ENCODE data around the gene MAFB. TPM values are rescaled to one million over a fixed set of nuclear protein-coding genes. Genes with fewer than 3 reads are reported as not detected.

Gene MAFB
- total RNA-seq, 1 donor from 2014 or later = 31.9 TPM

- Mint-ChIP-seq H3K9me3 (ENCODE audit: unreplicated experiment) (no peaks in the 10 kb centered on the region), H3K36me3 (ENCODE audit: unreplicated experiment) (no peaks in the 10 kb centered on the region), H3K27me3 (ENCODE audit: unreplicated experiment) (peaks cover 82% of the 10 kb centered on the region), H3K4me1 (ENCODE audit: unreplicated experiment) (no peaks in the 10 kb centered on the region), H3K27ac (ENCODE audit: unreplicated experiment) (no peak overlapping the region), H3K4me3 (ENCODE audit: unreplicated experiment) (no peak overlapping the region)
- no peak for TF ChIP-seq CTCF (IDR thresholded peaks at IDR 0.05)
- no peak for DNase-seq (ENCODE audit: extremely low spot score, unreplicated experiment)
Measured at GRCh38 chr20:40697541-40697940, 8.5 kb upstream of the MAFB start.

GRCh38 chr20:40695214-40695613, 6.2 kb upstream of the MAFB start:
- Mint-ChIP-seq H3K27me3 (ENCODE audit: unreplicated experiment) (peaks cover 91% of the 10 kb centered on the region), H3K4me3 (ENCODE audit: unreplicated experiment) (no peak overlapping the region)
- DNase-seq (ENCODE audit: extremely low spot score, unreplicated experiment) = no peak

GRCh38 chr20:40694246-40694645, 5.2 kb upstream of the MAFB start:
- no peak for DNase-seq (ENCODE audit: extremely low spot score, unreplicated experiment)
- Mint-ChIP-seq H3K4me3 (ENCODE audit: unreplicated experiment) (no peak overlapping the region), H3K9me3 (ENCODE audit: unreplicated experiment) (no peaks in the 10 kb centered on the region), H3K27me3 (ENCODE audit: unreplicated experiment) (peaks cover 84% of the 10 kb centered on the region), H3K27ac (ENCODE audit: unreplicated experiment) (no peak overlapping the region), H3K36me3 (ENCODE audit: unreplicated experiment) (no peaks in the 10 kb centered on the region), H3K4me1 (ENCODE audit: unreplicated experiment) (peaks cover 7% of the 10 kb centered on the region)
- TF ChIP-seq CTCF (IDR thresholded peaks at IDR 0.05) = no peak

More at GRCh38 chr20:40695214-40695613, 6.2 kb upstream of the MAFB start:
- Mint-ChIP-seq H3K36me3 (ENCODE audit: unreplicated experiment) (no peaks in the 10 kb centered on the region), H3K9me3 (ENCODE audit: unreplicated experiment) (no peaks in the 10 kb centered on the region), H3K4me1 (ENCODE audit: unreplicated experiment) (peaks cover 4% of the 10 kb centered on the region), H3K27ac (ENCODE audit: unreplicated experiment) (no peak overlapping the region)
- no peak for TF ChIP-seq CTCF (IDR thresholded peaks at IDR 0.05)

- no peak for TF ChIP-seq CTCF (IDR thresholded peaks at IDR 0.05)
- Mint-ChIP-seq H3K27ac (ENCODE audit: unreplicated experiment) (no peak overlapping the region), H3K36me3 (ENCODE audit: unreplicated experiment) (no peaks in the 10 kb centered on the region), H3K27me3 (ENCODE audit: unreplicated experiment) (peaks cover 68% of the 10 kb centered on the region), H3K9me3 (ENCODE audit: unreplicated experiment) (no peaks in the 10 kb centered on the region), H3K4me3 (ENCODE audit: unreplicated experiment) (no peak overlapping the region), H3K4me1 (ENCODE audit: unreplicated experiment) (peaks cover 12% of the 10 kb centered on the region)
- DNase-seq (ENCODE audit: extremely low spot score, unreplicated experiment) = no peak
Measured at GRCh38 chr20:40692240-40693011, 3.4 kb upstream of the MAFB start.

GRCh38 chr20:40691566-40692239, 2.7 kb upstream of the MAFB start:
- H3K9me3 Mint-ChIP-seq (ENCODE audit: unreplicated experiment) = no peaks in the 10 kb centered on the region
- peaks cover 61% of the 10 kb centered on the region for H3K27me3 Mint-ChIP-seq (ENCODE audit: unreplicated experiment)
- DNase-seq (ENCODE audit: extremely low spot score, unreplicated experiment) = no peak
- no peaks in the 10 kb centered on the region for H3K36me3 Mint-ChIP-seq (ENCODE audit: unreplicated experiment)
- no peak overlapping the region for H3K27ac Mint-ChIP-seq (ENCODE audit: unreplicated experiment)
- TF ChIP-seq CTCF (IDR thresholded peaks at IDR 0.05) = no peak
- H3K4me3 Mint-ChIP-seq (ENCODE audit: unreplicated experiment) = no peak overlapping the region
- peaks cover 17% of the 10 kb centered on the region for H3K4me1 Mint-ChIP-seq (ENCODE audit: unreplicated experiment)

Measured in osteocyte (in vitro differentiated cells).